Heart right ventricle (tissue), 16 donors: Measurements from ENCODE around the gene ATL1. TPM values are rescaled to one million over a fixed set of nuclear protein-coding genes. Genes with fewer than 3 reads are reported as not detected.

Source experiments
- ATAC-seq, 8 donors: fragments of 200-7000 bp; cut with Tn5 transposase; one replicate each; pipeline ENCODE4 v1.9.1; 2020; ENCODE audit warnings: mild to moderate bottlenecking in 8 of 8, moderate library complexity in 8 of 8, moderate number of reproducible peaks in 1 of 8
- DNase-seq, 2 donors: peaks; one replicate each; pipeline ENCODE4 v3.0.0-alpha.2; 2020
- H3K27ac ChIP-seq, 10 donors: fragments of 200-600 bp; sonication (generic) in 2 of 10; one replicate each; pipeline versions ENCODE4 v1.5.0 to v1.8.0; 2020 to 2022; ENCODE audit warnings: mild to moderate bottlenecking in 3 of 10
- H3K27me3 ChIP-seq, 7 donors: fragments of 200-600 bp; one replicate each; pipeline ENCODE4 v1.8.0; 2021 to 2022; ENCODE audit warnings: mild to moderate bottlenecking in 2 of 7
- H3K36me3 ChIP-seq, 9 donors: fragments of 200-600 bp; sonication (generic) in 1 of 9; one replicate each; pipeline versions ENCODE4 v1.5.0 to v1.8.0; 2020 to 2022; ENCODE audit warnings: mild to moderate bottlenecking in 2 of 9
- H3K4me1 ChIP-seq, 9 donors: fragments of 200-600 bp; sonication (generic) in 1 of 9; one replicate each; pipeline versions ENCODE4 v1.5.0 to v1.8.0; 2020 to 2022; ENCODE audit warnings: mild to moderate bottlenecking in 4 of 9
- H3K4me3 ChIP-seq, 10 donors: fragments of 200-600 bp; sonication (generic) in 2 of 10; one replicate each; pipeline versions ENCODE4 v1.5.0 to v1.8.0; 2020 to 2022; ENCODE audit warnings: mild to moderate bottlenecking in 7 of 10, moderate library complexity in 2 of 10
- H3K9me3 ChIP-seq, 11 donors: fragments of 200-600 bp in 10 of 11; sonication (generic) in 2 of 11; one replicate each; pipeline versions ENCODE4 v1.5.0 to v1.8.0; 2013 to 2022; ENCODE audit warnings: mild to moderate bottlenecking in 2 of 11, control low read depth in 1 of 11, moderate library complexity in 1 of 11
- WGBS, 2 donors: extraction: QIAGEN DNeasy Blood & Tissue Kit; methylation state at CpG; one replicate each; pipeline ENCODE4 v1.1.7; 2013; ENCODE audit warnings: inconsistent platforms in 1 of 2; 5-methylcytosine and 5-hydroxymethylcytosine counted together
- intact Hi-C, 10 donors: fragments of 100-400 bp; cut with DNase I; formaldehyde crosslinking; loops; one replicate each; pipeline versions ENCODE4 v1.11.1 to v1.14.2; 2022
- polyA plus RNA-seq, 2 donors: library from polyadenylated mRNA; stranded (reverse); fragments of 200-250 nt; gene quantifications; one replicate each; pipeline ENCODE4 v1.2.3, GENCODE V29; 2013
- total RNA-seq, 10 donors: library from RNA; stranded (reverse); fragmentation: NEBNext Ultra II Directional in 3 of 10; extraction: Animal tissue kit (Norgen Biotek cat#: 25700) in 3 of 10; gene quantifications; one replicate each; pipeline versions ENCODE4 v1.2.1 to v1.2.4, GENCODE V29; 2021 to 2023
- TF ChIP-seq, protein P1 (sequence below), 9 donors: fragments of 200-600 bp; sonication (generic) in 2 of 9; IDR thresholded peaks; one replicate each; pipeline versions ENCODE4 v1.5.0 to v1.8.0; 2021 to 2022; ENCODE audit warnings: antibody characterized with exemption in 9 of 9, mild to moderate bottlenecking in 5 of 9, moderate library complexity in 1 of 9
- donor health status: Arrhythmogenic right ventricular cardiomyopathy.
- donor health status: ischemic (EF 13 %, LVEDD 7.1; RV severe dilation, severe dysfunction).
- donor health status: healthy with polysubstance abuse.
- donor health status: DM: no; HTN: yes; CAD: no.
- donor health status: DM: no; HTN: no; CAD: no.
- donor health status: ischemic (EF 25% LVEDD 6.9; RV normal size, moderate dysfunction).
- donor health status: ischemic (EF 25% LVEDD 5.7; RV mildly dilated, moderate dysfunction).
- donor health status: healthy.
- donor health status: DM: yes; HTN: yes; CAD: no.
- donor health status: Ischemic cardiomyopathy.
- donor health status: ischemic (EF 35%, LVEDD 5.7; RV mildly dilated, moderate dysfunction).
- donor health status: nonischemic (EF 11% LVEDD 7.7; RV severe dilation, severe dysfunction).
- donor health status: DM: yes; HTN: yes; CAD: no.
- donor health status: PGD.
- donor health status: ischemic (EF 29% LVEDD 5.4; RV normal size, mild dysfunction).
- donor health status: nonischemic (EF 23%, LVEDD 6.1; RV moderate dilation, normal function).

Gene ATL1
- total and polyA plus RNA-seq, 12 donors: 0.42 to 2.0 (median 0.86) TPM

DNA sequence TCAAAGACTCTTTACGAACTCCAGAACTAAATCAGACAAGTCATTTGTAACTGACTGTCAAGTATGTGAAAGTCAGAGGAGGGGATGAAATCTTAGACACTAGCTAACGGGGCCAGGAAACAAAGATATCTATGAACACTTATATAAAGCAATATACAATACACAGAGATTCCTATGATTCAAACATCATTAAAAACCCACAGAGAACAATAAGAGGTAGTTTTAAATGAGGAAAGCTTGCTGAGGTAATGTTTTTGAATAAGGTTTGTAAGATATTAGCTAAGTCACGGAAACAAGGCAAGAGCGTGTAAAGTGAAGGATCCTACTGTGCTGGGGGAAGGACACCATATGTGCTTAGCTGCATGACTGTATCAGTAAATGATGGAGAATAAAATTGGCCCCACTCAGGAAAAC, 71.5 kb downstream of the ATL1 start:
- no peak for DNase-seq
- no peaks in the 10 kb centered on the region for H3K27me3 ChIP-seq
- intact Hi-C loops: no loop called here
- no peak overlapping the region for H3K4me3 ChIP-seq
- H3K36me3 ChIP-seq: peaks cover 0 to 96% (median 10%) of the 10 kb centered on the region in 9 donors
- ATAC-seq: no peak
- WGBS, 2 donors: 87% methylated on average over 4 of the region's 4 CpGs
- H3K27ac ChIP-seq: no peak overlapping the region
- TF ChIP-seq, protein P1, sequence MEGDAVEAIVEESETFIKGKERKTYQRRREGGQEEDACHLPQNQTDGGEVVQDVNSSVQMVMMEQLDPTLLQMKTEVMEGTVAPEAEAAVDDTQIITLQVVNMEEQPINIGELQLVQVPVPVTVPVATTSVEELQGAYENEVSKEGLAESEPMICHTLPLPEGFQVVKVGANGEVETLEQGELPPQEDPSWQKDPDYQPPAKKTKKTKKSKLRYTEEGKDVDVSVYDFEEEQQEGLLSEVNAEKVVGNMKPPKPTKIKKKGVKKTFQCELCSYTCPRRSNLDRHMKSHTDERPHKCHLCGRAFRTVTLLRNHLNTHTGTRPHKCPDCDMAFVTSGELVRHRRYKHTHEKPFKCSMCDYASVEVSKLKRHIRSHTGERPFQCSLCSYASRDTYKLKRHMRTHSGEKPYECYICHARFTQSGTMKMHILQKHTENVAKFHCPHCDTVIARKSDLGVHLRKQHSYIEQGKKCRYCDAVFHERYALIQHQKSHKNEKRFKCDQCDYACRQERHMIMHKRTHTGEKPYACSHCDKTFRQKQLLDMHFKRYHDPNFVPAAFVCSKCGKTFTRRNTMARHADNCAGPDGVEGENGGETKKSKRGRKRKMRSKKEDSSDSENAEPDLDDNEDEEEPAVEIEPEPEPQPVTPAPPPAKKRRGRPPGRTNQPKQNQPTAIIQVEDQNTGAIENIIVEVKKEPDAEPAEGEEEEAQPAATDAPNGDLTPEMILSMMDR (IDR thresholded peaks at IDR 0.05): no peak
- H3K9me3 ChIP-seq: no peaks in the 10 kb centered on the region
- peaks cover 0 to 12% (median 0%) of the 10 kb centered on the region in 9 donors for H3K4me1 ChIP-seq

DNA sequence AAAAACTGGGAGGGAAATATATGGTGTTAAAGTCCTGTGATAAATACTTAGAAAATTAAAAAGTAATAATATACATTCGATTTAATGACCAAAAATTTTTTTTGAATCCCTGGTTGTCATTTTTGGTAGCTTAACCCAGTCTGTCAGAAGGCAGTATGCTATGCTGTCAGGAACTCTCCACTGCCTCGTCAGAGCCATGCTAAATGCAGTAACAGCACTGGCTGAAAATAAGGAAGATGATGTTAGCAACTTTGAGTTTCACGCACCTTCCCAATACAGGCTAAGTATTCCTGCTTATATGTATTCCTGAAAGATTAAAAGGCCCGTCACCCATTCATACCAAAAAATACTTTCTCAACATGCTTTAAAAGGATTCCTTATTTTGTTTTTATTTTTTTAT, 74.0 kb downstream of the ATL1 start:
- no peak overlapping the region for H3K4me3 ChIP-seq
- no peaks in the 10 kb centered on the region for H3K27me3 ChIP-seq
- peaks cover 0 to 12% (median 0%) of the 10 kb centered on the region in 9 donors for H3K4me1 ChIP-seq
- ATAC-seq: peak in 1 of 8 donors; percentile 56
- no peak for DNase-seq
- H3K27ac ChIP-seq: no peak overlapping the region
- intact Hi-C loops: no loop called here
- TF ChIP-seq, protein P1 (IDR thresholded peaks at IDR 0.05): no peak
- H3K36me3 ChIP-seq: peaks cover 0 to 92% (median 10%) of the 10 kb centered on the region in 9 donors
- no peaks in the 10 kb centered on the region for H3K9me3 ChIP-seq
- WGBS, 2 donors: 72 to 80% methylated on average over 4 of the region's 4 CpGs

DNA sequence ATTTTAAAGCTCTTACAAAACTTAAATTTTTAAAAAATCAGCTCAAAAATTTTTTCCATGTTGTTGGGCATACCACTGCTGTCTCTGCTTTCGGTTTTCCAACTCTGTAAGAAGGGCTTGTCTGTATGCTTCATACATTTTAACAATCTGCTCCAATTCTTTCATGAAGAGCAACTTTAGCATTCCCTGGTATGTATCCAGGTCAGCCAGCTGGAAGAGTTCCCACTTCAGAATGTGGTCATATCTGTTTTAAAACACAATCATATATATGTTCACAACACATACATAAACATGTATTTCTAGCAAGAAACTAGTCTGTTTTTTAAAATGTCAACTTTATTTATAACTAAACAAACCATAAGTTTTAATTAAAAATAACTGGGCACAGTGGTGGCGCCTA, 75.2 kb downstream of the ATL1 start:
- Histone ChIP-seq H3K36me3 (peaks cover 0 to 92% (median 13%) of the 10 kb centered on the region in 9 donors), H3K27ac (no peak overlapping the region), H3K27me3 (no peaks in the 10 kb centered on the region), H3K4me1 (peaks cover 0 to 12% (median 0%) of the 10 kb centered on the region in 9 donors), H3K4me3 (no peak overlapping the region), H3K9me3 (no peaks in the 10 kb centered on the region)
- TF ChIP-seq, protein P1 (IDR thresholded peaks at IDR 0.05): no peak
- WGBS, 2 donors: 91 to 94% methylated on average over 2 of the region's 2 CpGs
- intact Hi-C loops: no loop called here
- DNase-seq (no peak), ATAC-seq (no peak)

DNA sequence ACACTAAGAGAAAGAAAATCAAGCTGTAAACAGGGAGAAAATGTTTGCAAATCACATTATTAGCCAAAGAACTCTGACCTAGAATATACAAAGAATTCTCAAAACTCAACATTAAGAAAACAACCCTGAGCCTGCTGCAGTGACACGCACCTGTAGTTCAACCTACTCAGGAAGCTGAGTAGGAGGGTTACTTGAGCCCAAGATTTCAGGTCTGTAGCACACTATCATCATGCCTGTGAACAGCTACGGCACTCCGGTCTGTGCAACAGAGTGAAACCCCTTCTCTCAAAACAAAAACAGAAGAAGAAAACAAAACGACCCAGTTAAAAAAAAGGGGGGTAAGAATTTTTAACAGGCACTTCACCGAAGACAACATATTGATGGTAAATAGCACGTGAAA, 87.3 kb downstream of the ATL1 start:
- TF ChIP-seq, protein P1 (IDR thresholded peaks at IDR 0.05): no peak
- peaks cover 0 to 25% (median 0%) of the 10 kb centered on the region in 9 donors for H3K36me3 ChIP-seq
- no peaks in the 10 kb centered on the region for H3K27me3 ChIP-seq
- intact Hi-C loops: loop anchor here in 1 of 10 donors (10.0 kb wide), 1 partner anchor 58 kb away; no protein-coding TSS in a partner anchor
- H3K9me3 ChIP-seq: no peaks in the 10 kb centered on the region
- DNase-seq: no peak
- 89 to 90% methylated on average over 6 of the region's 6 CpGs for WGBS, 2 donors
- no peak overlapping the region for H3K27ac ChIP-seq
- no peak overlapping the region for H3K4me3 ChIP-seq
- H3K4me1 ChIP-seq: peaks cover 3 to 47% (median 25%) of the 10 kb centered on the region in 9 donors
- ATAC-seq: no peak
